Ishikawa (cell line): ENCODE measurements around the gene PSD4.

ENCODE experiments used
- FOXM1 ChIP-seq: IDR thresholded peaks from 2 replicates; pipeline ENCODE4 v1.6.1; 2012; ENCODE audit warnings: low read depth, borderline replicate concordance
- TAF1 ChIP-seq: IDR thresholded peaks from 2 replicates; pipeline ENCODE4 v1.6.1; 2012; ENCODE audit warnings: low read depth, mild to moderate bottlenecking

DNA sequence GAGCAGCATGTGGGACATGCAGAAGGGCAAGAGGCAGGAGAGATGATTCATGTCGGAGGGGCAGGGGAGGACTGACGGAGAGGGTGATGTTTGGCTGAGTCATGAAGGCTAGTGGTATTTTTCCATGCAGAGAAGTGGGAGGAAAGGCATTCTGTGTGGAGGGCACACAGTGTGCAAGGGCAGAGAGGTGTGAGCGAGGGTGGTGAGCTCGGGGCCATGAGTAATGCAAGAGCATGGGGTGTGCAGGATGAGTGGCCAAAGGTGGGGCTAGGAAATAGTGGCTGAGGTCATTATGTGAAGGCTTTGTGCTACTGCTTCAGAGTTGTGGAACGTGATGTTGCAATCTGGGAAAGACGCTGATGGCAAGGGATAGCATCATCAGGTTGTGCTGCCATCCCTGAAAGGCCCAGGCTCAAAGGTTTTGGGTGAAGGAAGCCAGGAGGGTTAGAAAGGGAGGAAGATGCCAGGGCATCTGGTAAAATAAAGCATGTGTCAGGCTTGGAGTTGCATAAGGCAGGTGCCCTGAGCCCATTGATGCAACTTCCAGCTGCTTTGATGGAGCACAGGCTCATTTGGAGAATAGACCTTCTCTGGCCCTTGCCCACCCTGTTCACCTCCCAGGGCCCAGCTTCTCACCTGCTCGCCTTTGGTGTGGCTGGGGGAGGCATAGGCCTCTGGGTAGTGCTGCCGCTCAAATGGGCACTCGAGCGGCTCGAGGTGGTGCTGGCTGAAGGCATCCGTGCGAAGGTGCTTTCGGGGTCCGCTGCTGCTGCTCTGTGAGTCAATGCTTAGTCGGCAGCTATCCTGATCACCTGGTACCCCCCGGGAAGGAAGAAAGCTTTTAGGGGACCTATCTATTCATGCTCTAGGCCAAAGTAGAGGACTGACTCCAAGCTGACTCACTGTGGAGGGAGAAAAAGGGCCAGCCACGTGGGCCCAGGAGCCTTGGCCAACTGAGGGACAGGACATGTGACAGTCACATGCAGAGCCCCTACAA, 67.4 kb downstream of the PSD4 start:
- TF ChIP-seq TAF1 (no peak), FOXM1 (no peak)
